Measurements from ENCODE around the gene COL20A1. TPM values are rescaled to one million over a fixed set of nuclear protein-coding genes. Genes with fewer than 3 reads are reported as not detected.

Gene COL20A1
- total RNA-seq, 1 experiment from 2014 or later, result 2.3 TPM

GRCh38 chr20:63370618-63371187, 77.7 kb downstream of the COL20A1 start:
- H3K18ac ChIP-seq (ENCODE audit: insufficient read length, low read depth, low read length), result no peak overlapping the region
- no peak overlapping the region for H2AFZ ChIP-seq (ENCODE audit: low read length)
- Mint-ChIP-seq H3K27ac (peak overlapping the region in 2 of 3 experiments; percentile 44 to 59; a peak in 1 of 7 replicates), H3K27me3 (ENCODE audit: low read depth) (peaks cover 3% of the 10 kb centered on the region; the same call in 1 of the 2 replicates), H3K4me1 (peaks cover 9 to 15% of the 10 kb centered on the region in 2 experiments), H3K36me3 (ENCODE audit: insufficient read depth in 1 of 3, low read depth in 3 of 3) (no peaks in the 10 kb centered on the region), H3K4me3 (no peak overlapping the region; a peak in 1 of 5 replicates), H3K9me3 (no peaks in the 10 kb centered on the region)
- no peak overlapping the region for H2AK5ac ChIP-seq (ENCODE audit: insufficient read length, low read length)
- no peaks in the 10 kb centered on the region for H3K27me3 ChIP-seq (ENCODE audit: insufficient read depth, low read length)
- no peak overlapping the region for H2BK20ac ChIP-seq (ENCODE audit: low read depth, low read length, poor library complexity, severe bottlenecking)
- H3K56ac ChIP-seq (ENCODE audit: insufficient read length, low read depth, low read length), result no peak overlapping the region
- no peaks in the 10 kb centered on the region for H3K9me3 ChIP-seq (ENCODE audit: control insufficient read depth, low read depth, low read length)
- H3K4me2 ChIP-seq (ENCODE audit: insufficient read depth, insufficient read length, low read length), result no peak overlapping the region
- no peak overlapping the region for H3T11ph ChIP-seq (ENCODE audit: low read length)
- no peak overlapping the region for H3K9ac ChIP-seq (ENCODE audit: extremely low read depth, insufficient read length, low read length)
- H3K14ac ChIP-seq (ENCODE audit: insufficient read depth, low read length), result no peak overlapping the region; the same call in 1 of the 2 replicates
- no CpG with 5 or more reads among the region's 21 CpGs for WGBS (ENCODE audit: extremely low coverage, insufficient read length, low lambda C conversion rate)
- H3K27ac ChIP-seq (ENCODE audit: insufficient read length, low read depth, low read length), result no peak overlapping the region
- no peak overlapping the region for H3K23ac ChIP-seq (ENCODE audit: insufficient read length, low read depth, low read length)
- H2BK120ac ChIP-seq (ENCODE audit: low read depth, low read length, poor library complexity, severe bottlenecking), result no peak overlapping the region
- H3K4me1 ChIP-seq (ENCODE audit: insufficient read depth, low read length), result no peaks in the 10 kb centered on the region
- H4K20me1 ChIP-seq (ENCODE audit: control insufficient read depth, insufficient read depth, insufficient read length), result peaks cover 2% of the 10 kb centered on the region
- H2BK12ac ChIP-seq (ENCODE audit: insufficient read length, low read depth, low read length), result no peak overlapping the region
- H2BK5ac ChIP-seq (ENCODE audit: insufficient read length, low read length), result no peak overlapping the region
- no peaks in the 10 kb centered on the region for H3K79me2 ChIP-seq (ENCODE audit: insufficient read depth, low read length)
- H4K8ac ChIP-seq (replicated peaks; ENCODE audit: insufficient read length, low read depth, low read length), result no peak overlapping the region
- no peak overlapping the region for H4K5ac ChIP-seq (ENCODE audit: insufficient read length, low read depth, low read length)
- no peak for TF ChIP-seq CTCF (conservative IDR thresholded peaks at IDR 0.05)
- H3K79me1 ChIP-seq (ENCODE audit: insufficient read depth, low read depth, low read length, poor library complexity, severe bottlenecking), result no peaks in the 10 kb centered on the region
- H3K4ac ChIP-seq (ENCODE audit: low read depth, low read length), result no peak overlapping the region
- DNase-seq, result no peak
- H2BK15ac ChIP-seq (ENCODE audit: low read depth, low read length), result no peak overlapping the region
- H3K23me2 ChIP-seq (ENCODE audit: insufficient read length, low read depth, low read length, poor library complexity, severe bottlenecking), result no peaks in the 10 kb centered on the region
- no peak overlapping the region for H4K91ac ChIP-seq (ENCODE audit: insufficient read length, low read depth, low read length)

All from H9 (cell line).